HepG2 (cell line): ENCODE measurements around the gene ABCG1. TPM values are rescaled to one million over a fixed set of nuclear protein-coding genes. Genes with fewer than 3 reads are reported as not detected.

Experiments
- ATAC-seq: fragments of 200-7000 bp; cut with Tn5 transposase; 3 replicates; pipeline ENCODE4 v1.9.1; 2020; ENCODE audit warnings: mild to moderate bottlenecking, moderate library complexity
- BruUV-seq: library from RNA; stranded (reverse); fragments of 400-500 nt; replicated peaks from 2 replicates; lab custom pipeline; 2021; lab: Mats Ljungman, UMichigan
- CTCF ChIA-PET: fragments of 300-600 bp; formaldehyde crosslinking; extraction: SDS; loops from one replicate; lab custom pipeline; 2021; ENCODE audit warnings: low total read pairs, inconsistent platforms, low intra/inter-chr PET ratio; lab: Yijun Ruan, JAX
- POLR2A ChIA-PET: fragments of 350-600 bp; sonication (Branson Sonifier 250); formaldehyde crosslinking; loops from one replicate; lab custom pipeline; 2020; ENCODE audit warnings: antibody characterized with exemption, inconsistent platforms; lab: Yijun Ruan, JAX
- DNase-seq: peaks from one replicate; pipeline ENCODE4 v3.0.0-alpha.2; 2015; ENCODE audit warnings: low spot score
- FAIRE-seq: peaks from 3 replicates; lab custom pipeline; 2011; peaks lifted over from hg19 to GRCh38; lab: Jason Lieb, UNC
- H2AFZ ChIP-seq: one replicate; pipeline ENCODE4 v1.6.1; 2011; ENCODE audit warnings: low read length, inconsistent platforms
- H3K27ac ChIP-seq: fragments of 300-600 bp; 3 replicates; pipeline ENCODE4 v1.8.0; 2011; ENCODE audit warnings: mixed run types, mild to moderate bottlenecking, mixed read lengths, low read length, inconsistent platforms; ENCODE audit not compliant: insufficient read depth; ENCODE audit errors: extremely low read length
- H3K27me3 ChIP-seq, 2 experiments: fragments of 200-600 bp in 1 of 2; 2 replicates in 1 of 2; 3 replicates in 1 of 2; pipeline versions ENCODE4 v1.6.0 to v1.8.0; 2011; ENCODE audit warnings: low read length in 2 of 2, mild to moderate bottlenecking in 2 of 2, moderate library complexity in 2 of 2, inconsistent platforms in 1 of 2; ENCODE audit not compliant: insufficient read depth in 2 of 2, control insufficient read depth in 1 of 2
- H3K36me3 ChIP-seq, 2 experiments: fragments of 200-600 bp in 1 of 2; replicated peaks in 1 of 2; 2 replicates in 1 of 2; 3 replicates in 1 of 2; pipeline versions ENCODE4 v1.5.1 to v1.8.0; 2011; ENCODE audit warnings: low read length in 2 of 2, inconsistent platforms in 1 of 2; ENCODE audit not compliant: insufficient read depth in 2 of 2, control insufficient read depth in 1 of 2
- H3K4me1 ChIP-seq: 2 replicates; pipeline ENCODE4 v1.5.1; 2012; ENCODE audit warnings: low read length, inconsistent platforms; ENCODE audit not compliant: insufficient read depth
- H3K4me2 ChIP-seq: 2 replicates; pipeline ENCODE4 v1.6.0; 2011; ENCODE audit warnings: low read depth, low read length, inconsistent platforms
- H3K4me3 ChIP-seq, 3 experiments: fragments of 200-600 bp in 1 of 3; sonication (generic), shearing (Covaris generic) in 1 of 3; replicated peaks in 1 of 3; 2 replicates each; pipeline ENCODE4 v1.5.1; 2011 to 2016; ENCODE audit warnings: low read length in 3 of 3, inconsistent platforms in 2 of 3, low read depth in 2 of 3, mild to moderate bottlenecking in 2 of 3, control low read depth in 1 of 3, mixed read lengths in 1 of 3; ENCODE audit not compliant: insufficient read depth in 1 of 3
- H3K79me2 ChIP-seq: one replicate; pipeline ENCODE4 v1.6.1; 2011; ENCODE audit warnings: low read length, inconsistent platforms; ENCODE audit not compliant: insufficient read depth
- H3K9ac ChIP-seq: 2 replicates; pipeline ENCODE4 v1.6.0; 2011; ENCODE audit warnings: mild to moderate bottlenecking, low read depth, low read length, inconsistent platforms; ENCODE audit not compliant: insufficient read depth
- H3K9me3 ChIP-seq: 2 replicates; pipeline ENCODE4 v1.5.1; 2012; ENCODE audit warnings: mild to moderate bottlenecking, low read length
- H4K20me1 ChIP-seq: 2 replicates; pipeline ENCODE4 v1.6.0; 2011; ENCODE audit warnings: inconsistent platforms, mild to moderate bottlenecking, low read length, moderate library complexity; ENCODE audit not compliant: insufficient read depth
- CSRNP1 ChIP-seq: sonication (generic); formaldehyde crosslinking; IDR thresholded peaks from 2 replicates; pipeline ENCODE4 v1.8.1; 2023; ENCODE audit warnings: mild to moderate bottlenecking, missing genetic modification reagents
- GTF3A ChIP-seq: sonication (generic); formaldehyde crosslinking; conservative IDR thresholded peaks from 2 replicates; pipeline ENCODE4 v1.4.0; 2020; ENCODE audit warnings: mild to moderate bottlenecking, missing genetic modification reagents
- NRL ChIP-seq: sonication (generic); formaldehyde crosslinking; IDR thresholded peaks from 2 replicates; pipeline ENCODE4 v1.5.0; 2020; ENCODE audit warnings: missing genetic modification reagents, mild to moderate bottlenecking, moderate library complexity, borderline replicate concordance
- RCOR2 ChIP-seq: IDR thresholded peaks from 2 replicates; pipeline ENCODE4 v1.6.1; 2016; ENCODE audit warnings: missing biosample characterization, missing genetic modification reagents
- SIX4 ChIP-seq: sonication (generic); formaldehyde crosslinking; IDR thresholded peaks from 2 replicates; pipeline ENCODE4 v1.4.0; 2020; ENCODE audit warnings: missing genetic modification reagents
- SKI ChIP-seq: fragments of 450-650 bp; IDR thresholded peaks from one replicate; pipeline ENCODE4 v1.6.1; 2018; ENCODE audit warnings: mild to moderate bottlenecking; ENCODE audit not compliant: partially characterized antibody
- SMAD3 ChIP-seq: sonication (generic); formaldehyde crosslinking; IDR thresholded peaks from 2 replicates; pipeline ENCODE4 v1.4.0; 2020; ENCODE audit warnings: missing genetic modification reagents
- SMARCC2 ChIP-seq: fragments of 450-650 bp; IDR thresholded peaks from 2 replicates; pipeline ENCODE4 v1.6.1; 2017; ENCODE audit warnings: antibody characterized with exemption, mild to moderate bottlenecking
- TAF1 ChIP-seq: sonication (generic); formaldehyde crosslinking; IDR thresholded peaks from 2 replicates; pipeline ENCODE4 v1.4.0; 2020; ENCODE audit warnings: missing genetic modification reagents
- ZNF512B ChIP-seq: sonication (generic); formaldehyde crosslinking; IDR thresholded peaks from 2 replicates; pipeline ENCODE4 v1.5.1; 2020; ENCODE audit warnings: missing genetic modification reagents, mild to moderate bottlenecking, borderline replicate concordance
- ZNF672 ChIP-seq: sonication (generic); formaldehyde crosslinking; IDR thresholded peaks from 2 replicates; pipeline ENCODE4 v1.8.1; 2022; ENCODE audit warnings: missing genetic modification reagents
- ZNF747 ChIP-seq: sonication (generic); formaldehyde crosslinking; IDR thresholded peaks from 2 replicates; pipeline ENCODE4 v1.8.1; 2023; ENCODE audit warnings: missing genetic modification reagents, mild to moderate bottlenecking, borderline replicate concordance
- WGBS: methylation state at CpG from one replicate; pipeline ENCODE4 v1.1.6; 2017; ENCODE audit warnings: low lambda C conversion rate; 5-methylcytosine and 5-hydroxymethylcytosine counted together
- in situ Hi-C: cut with HindIII; loops from 2 replicates; pipeline ENCODE4 v1.10.0; 2017; ENCODE audit warnings: low pct_unique_long_range_greater_than_20kb; ENCODE audit not compliant: extremely low pct_ligation_motif_present
- intact Hi-C: fragments of 100-400 bp; cut with micrococcal nuclease; formaldehyde crosslinking; loops from one replicate; pipeline ENCODE4 v1.10.0; 2022; ENCODE audit not compliant: unreplicated experiment
- polyA plus RNA-seq, 8 experiments: library from polyadenylated mRNA; depleted of rRNA in 3 of 8; stranded (reverse) in 7 of 8; unstranded in 1 of 8; fragments of >200 nt; fragmentation: Illumina TruSeq in 4 of 8; extraction: Trizol in 4 of 8; gene quantifications; 2 replicates each; pipeline versions ENCODE4 v1.2.1 to v1.2.3, GENCODE V29; 2011 to 2016; ENCODE audit warnings: low read depth in 4 of 8, missing spikeins in 1 of 8, mixed read lengths in 1 of 8; ENCODE audit not compliant: insufficient read depth in 1 of 8
- total RNA-seq, 5 experiments: library from RNA; depleted of rRNA; stranded (reverse); fragments of >200 nt; fragmentation: Illumina TruSeq; extraction: Trizol; gene quantifications; 2 replicates each; pipeline ENCODE4 v1.2.3, GENCODE V29; 2016; ENCODE audit warnings: low read depth in 1 of 5
- TF ChIP-seq, protein P1 (sequence below): sonication (generic); formaldehyde crosslinking; IDR thresholded peaks from 2 replicates; pipeline ENCODE4 v1.8.0; 2022; ENCODE audit warnings: missing genetic modification reagents, low read depth, mild to moderate bottlenecking, borderline replicate concordance
- TF ChIP-seq, protein P2 (sequence below): sonication (generic); formaldehyde crosslinking; conservative IDR thresholded peaks from 2 replicates; pipeline ENCODE4 v1.5.0; 2020; ENCODE audit warnings: missing genetic modification reagents

The ABCG1 gene
- total and polyA plus RNA-seq, 2 of the 13 experiments (the other 11 are each of a cell fraction or from before 2014, with no cell fraction given): 0.04 TPM; not detected in 1

DNA sequence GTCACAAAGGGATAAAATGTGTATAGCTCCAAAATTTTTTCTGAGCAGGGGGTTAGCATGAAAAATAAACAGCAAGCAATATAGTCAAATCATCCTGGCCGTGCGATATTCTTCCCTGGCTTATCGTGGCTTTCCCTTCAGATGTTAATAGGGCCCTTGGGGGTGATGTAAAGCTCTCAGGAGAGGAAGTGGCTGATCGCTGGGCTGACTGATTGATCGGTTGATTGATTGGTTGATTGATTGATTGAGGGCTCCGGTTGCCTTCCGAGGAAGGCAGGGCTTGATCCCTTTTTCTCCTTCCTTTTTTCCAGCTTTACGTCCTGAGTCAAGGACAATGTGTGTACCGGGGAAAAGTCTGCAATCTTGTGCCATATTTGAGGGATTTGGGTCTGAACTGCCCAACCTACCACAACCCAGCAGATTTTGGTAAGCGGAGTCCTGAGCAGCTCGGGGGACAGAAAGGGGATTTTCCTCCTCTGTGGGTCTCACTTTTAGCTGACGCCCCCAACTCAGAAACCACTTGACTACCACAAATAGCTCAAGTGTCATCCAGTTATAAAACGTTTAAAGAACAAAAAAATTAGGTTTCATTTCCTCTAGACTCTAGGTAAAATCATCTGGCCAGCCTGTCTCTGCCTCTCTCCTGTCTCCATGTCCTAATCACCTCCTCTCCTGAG, 66.8 kb downstream of the ABCG1 start:
- H3K4me2 ChIP-seq: no peak overlapping the region
- H3K4me1 ChIP-seq: no peaks in the 10 kb centered on the region
- TF ChIP-seq ZNF672 (CRISPR knock-in tag): no peak
- no peak for TF ChIP-seq GTF3A (CRISPR knock-in tag)
- no peak for TF ChIP-seq NRL (CRISPR knock-in tag)
- no peak for TF ChIP-seq TAF1 (CRISPR knock-in tag)
- no peak for TF ChIP-seq SKI
- TF ChIP-seq, protein P1, sequence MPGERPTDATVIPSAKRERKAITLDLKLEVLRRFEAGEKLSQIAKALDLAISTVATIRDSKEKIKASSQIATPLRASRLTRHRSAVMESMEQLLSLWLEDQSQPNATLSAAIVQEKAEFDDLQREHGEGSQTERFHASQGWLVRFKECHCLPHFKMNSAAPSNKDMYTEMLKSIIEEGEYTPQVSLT (CRISPR knock-in tag): no peak
- TF ChIP-seq SIX4 (CRISPR knock-in tag): no peak
- no peak for TF ChIP-seq SMARCC2
- TF ChIP-seq, protein P2, sequence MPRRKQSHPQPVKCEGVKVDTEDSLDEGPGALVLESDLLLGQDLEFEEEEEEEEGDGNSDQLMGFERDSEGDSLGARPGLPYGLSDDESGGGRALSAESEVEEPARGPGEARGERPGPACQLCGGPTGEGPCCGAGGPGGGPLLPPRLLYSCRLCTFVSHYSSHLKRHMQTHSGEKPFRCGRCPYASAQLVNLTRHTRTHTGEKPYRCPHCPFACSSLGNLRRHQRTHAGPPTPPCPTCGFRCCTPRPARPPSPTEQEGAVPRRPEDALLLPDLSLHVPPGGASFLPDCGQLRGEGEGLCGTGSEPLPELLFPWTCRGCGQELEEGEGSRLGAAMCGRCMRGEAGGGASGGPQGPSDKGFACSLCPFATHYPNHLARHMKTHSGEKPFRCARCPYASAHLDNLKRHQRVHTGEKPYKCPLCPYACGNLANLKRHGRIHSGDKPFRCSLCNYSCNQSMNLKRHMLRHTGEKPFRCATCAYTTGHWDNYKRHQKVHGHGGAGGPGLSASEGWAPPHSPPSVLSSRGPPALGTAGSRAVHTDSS: no peak
- no peak for TF ChIP-seq CSRNP1 (CRISPR knock-in tag)
- no peak for TF ChIP-seq ZNF512B (CRISPR knock-in tag)
- TF ChIP-seq ZNF747 (CRISPR knock-in tag): no peak
- no peak for TF ChIP-seq SMAD3 (CRISPR knock-in tag)
- TF ChIP-seq RCOR2 (CRISPR knock-in tag): no peak
- no peak overlapping the region for H3K9ac ChIP-seq
- H3K27me3 ChIP-seq: peaks cover 5 to 49% of the 10 kb centered on the region in 2 experiments; a peak in 4 of 5 replicates
- POLR2A ChIA-PET: no interaction called here
- H3K27ac ChIP-seq: no peak overlapping the region
- ATAC-seq: no peak
- no peak overlapping the region for H3K4me3 ChIP-seq
- 35% methylated on average over 13 of the region's 13 CpGs for WGBS
- H3K36me3 ChIP-seq: no peaks in the 10 kb centered on the region
- BruUV-seq: no TSS peak
- in situ Hi-C loops (no loop called here), intact Hi-C loops (no loop called here)
- FAIRE-seq: no peak
- CTCF ChIA-PET: no interaction called here
- H3K9me3 ChIP-seq: no peaks in the 10 kb centered on the region
- H3K79me2 ChIP-seq: no peaks in the 10 kb centered on the region
- no peak overlapping the region for H2AFZ ChIP-seq
- no peaks in the 10 kb centered on the region for H4K20me1 ChIP-seq
- DNase-seq: no peak
